Measurements from ENCODE around the gene TUBB2A. TPM values are rescaled to one million over a fixed set of nuclear protein-coding genes. Genes with fewer than 3 reads are reported as not detected.
"Not testable (repeated sequence)": the region's sequence is repeated elsewhere in the genome, so short reads cannot be mapped to it uniquely, and the experiment has no call there.

Gene TUBB2A
- total RNA-seq, 3 donors from 2014 or later, result 27.8 to 43.6 (median 36.0) TPM

DNA sequence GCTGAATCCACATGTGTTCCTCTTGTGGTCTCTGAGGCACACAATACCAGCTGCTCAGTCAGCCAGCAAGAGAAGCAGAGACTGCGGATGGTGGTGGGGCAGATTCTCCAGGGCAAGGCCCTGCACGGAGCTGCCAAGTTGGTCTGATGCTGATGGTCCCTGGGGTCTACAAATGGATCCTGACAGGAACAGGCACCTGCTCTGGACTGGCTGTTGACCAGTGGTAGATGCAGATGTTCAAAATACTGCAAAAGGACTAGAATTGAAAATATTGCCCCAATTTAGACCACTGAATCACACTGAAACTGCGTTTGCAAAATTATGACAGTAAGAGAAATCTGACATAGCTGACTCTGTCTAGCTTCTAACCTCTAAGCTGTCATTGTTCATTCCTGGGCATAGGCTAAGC, 29.6 kb upstream of the TUBB2A start:
- intact Hi-C loops (cut with DNase I; ENCODE audit: low total_unique reads), result no loop called here
- TF ChIP-seq POLR2A (IDR thresholded peaks at IDR 0.05) (no peak), CTCF (IDR thresholded peaks at IDR 0.05) (no peak), POLR2AphosphoS5 (IDR thresholded peaks at IDR 0.05) (no peak)
- Histone ChIP-seq H3K36me3 (no peaks in the 10 kb centered on the region), H3K27me3 (no peaks in the 10 kb centered on the region), H3K4me3 (no peak overlapping the region), H3K9me3 (no peaks in the 10 kb centered on the region), H3K27ac (no peak overlapping the region), H3K4me1 (no peaks in the 10 kb centered on the region)
- DNase-seq (ENCODE audit: low spot score in 2 of 2), result no peak

- Histone ChIP-seq H3K36me3 (no peaks in the 10 kb centered on the region), H3K4me1 (no peaks in the 10 kb centered on the region), H3K9me3 (no peaks in the 10 kb centered on the region), H3K27ac (no peak overlapping the region), H3K27me3 (no peaks in the 10 kb centered on the region), H3K4me3 (no peak overlapping the region)
- intact Hi-C loops (cut with DNase I; ENCODE audit: low total_unique reads), result no loop called here
- no peak for TF ChIP-seq POLR2AphosphoS5 (IDR thresholded peaks at IDR 0.05)
- no peak for TF ChIP-seq CTCF (IDR thresholded peaks at IDR 0.05)
- no peak for TF ChIP-seq POLR2A (IDR thresholded peaks at IDR 0.05)
- no peak for DNase-seq (ENCODE audit: low spot score in 2 of 2)
Observed at GRCh38 chr6:3183066-3183465, 25.7 kb upstream of the TUBB2A start.

DNA sequence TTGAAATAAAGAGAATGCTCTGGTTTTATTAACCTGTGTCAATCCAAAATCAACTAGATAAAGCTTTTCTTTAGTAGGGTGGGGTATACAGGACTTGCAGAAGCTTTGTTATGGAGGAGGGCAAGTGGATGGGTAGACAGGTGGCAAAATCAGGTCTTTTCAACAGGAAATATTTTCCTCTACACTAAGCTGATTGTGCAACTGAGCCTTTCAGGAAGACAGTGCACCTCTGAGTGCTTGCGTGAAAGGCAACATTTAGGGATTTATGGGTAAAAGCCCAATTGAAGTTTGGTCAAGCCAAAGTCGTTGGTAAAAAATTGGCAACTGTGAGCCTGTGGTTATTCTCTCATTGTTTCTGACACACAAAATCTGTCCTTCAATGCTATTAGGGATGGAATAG, 23.8 kb upstream of the TUBB2A start:
- no peak for DNase-seq (ENCODE audit: low spot score in 2 of 2)
- TF ChIP-seq CTCF (IDR thresholded peaks at IDR 0.05) (no peak), POLR2AphosphoS5 (IDR thresholded peaks at IDR 0.05) (no peak), POLR2A (IDR thresholded peaks at IDR 0.05) (no peak)
- Histone ChIP-seq H3K9me3 (no peaks in the 10 kb centered on the region), H3K36me3 (no peaks in the 10 kb centered on the region), H3K4me1 (no peaks in the 10 kb centered on the region), H3K27me3 (no peaks in the 10 kb centered on the region), H3K4me3 (no peak overlapping the region), H3K27ac (no peak overlapping the region)
- intact Hi-C loops (cut with DNase I; ENCODE audit: low total_unique reads), result no loop called here

DNA sequence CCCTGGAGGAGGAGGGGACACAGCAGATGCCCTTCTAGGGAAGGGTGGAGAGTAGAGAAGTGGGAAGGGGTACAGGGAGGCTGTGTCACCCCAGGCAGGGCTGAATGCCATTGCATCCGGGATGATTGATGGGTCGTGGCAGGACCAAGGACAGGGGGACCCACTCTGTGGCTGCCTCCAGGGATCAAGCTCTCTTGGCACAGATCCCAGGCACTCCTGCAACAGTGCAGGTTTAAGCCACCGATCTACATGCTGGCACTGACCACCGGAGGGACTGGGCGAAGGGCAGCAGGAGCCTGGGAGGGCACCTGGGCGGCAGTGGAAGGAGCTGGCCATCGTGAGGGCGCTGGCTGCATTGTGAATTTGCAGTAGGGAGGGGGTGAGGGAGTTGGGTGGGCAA, 22.6 kb upstream of the TUBB2A start:
- H3K27me3 ChIP-seq; H3K4me1 ChIP-seq; DNase-seq (ENCODE audit: low spot score in 2 of 2); H3K9me3 ChIP-seq; H3K27ac ChIP-seq; H3K36me3 ChIP-seq; intact Hi-C loops (cut with DNase I; ENCODE audit: low total_unique reads): not testable (repeated sequence)
- peak overlapping the region in 1 of 3 donors; percentile 18 for H3K4me3 ChIP-seq

- H3K27ac ChIP-seq, result not testable (repeated sequence)
Observed at GRCh38 chr6:3178666-3179065, 21.3 kb upstream of the TUBB2A start.

DNA sequence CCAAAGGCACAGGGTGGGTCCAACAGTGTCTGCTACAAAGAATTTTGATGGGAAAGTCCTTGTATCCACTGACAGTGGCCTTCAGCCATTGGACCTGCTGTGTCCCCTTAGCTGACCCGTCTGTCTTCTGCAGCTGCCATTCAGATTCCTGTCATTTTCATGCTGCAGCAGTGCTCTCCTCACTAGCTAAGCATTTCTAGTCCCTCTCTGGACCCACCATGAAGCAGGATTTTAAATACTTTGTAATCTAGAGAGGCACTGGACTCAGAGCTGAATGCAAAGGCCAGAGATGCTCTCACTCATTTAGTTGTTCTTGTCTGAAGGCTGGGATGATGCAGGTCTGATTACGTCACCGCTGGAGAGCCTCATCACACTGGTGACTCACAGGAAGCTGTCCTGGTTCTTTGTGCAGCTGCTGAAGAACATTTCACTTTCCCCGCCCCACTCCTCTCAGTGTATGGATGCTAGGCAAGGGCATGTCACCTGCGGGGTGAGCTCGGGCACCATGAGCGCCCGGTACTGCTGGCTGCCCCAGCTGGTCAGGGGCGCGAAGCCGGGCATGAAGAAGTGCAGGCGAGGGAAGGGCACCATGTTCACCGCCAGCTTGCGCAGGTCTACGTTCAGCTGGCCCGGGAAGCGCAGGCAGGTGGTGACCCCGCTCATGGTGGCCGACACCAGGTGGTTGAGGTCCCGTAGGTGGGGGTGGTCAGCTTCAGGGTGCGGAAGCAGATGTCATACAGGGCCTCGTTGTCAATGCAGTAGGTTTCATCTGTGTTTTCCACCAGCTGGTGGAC, 19.4 kb upstream of the TUBB2A start:
- Histone ChIP-seq H3K4me3 (no peak overlapping the region), H3K27ac (no peak overlapping the region), H3K27me3 (no peaks in the 10 kb centered on the region), H3K36me3 (no peaks in the 10 kb centered on the region), H3K9me3 (no peaks in the 10 kb centered on the region), H3K4me1 (no peaks in the 10 kb centered on the region)
- no peak for DNase-seq (ENCODE audit: low spot score in 2 of 2)
- no peak for TF ChIP-seq POLR2A (IDR thresholded peaks at IDR 0.05)
- no peak for TF ChIP-seq CTCF (IDR thresholded peaks at IDR 0.05)
- no peak for TF ChIP-seq POLR2AphosphoS5 (IDR thresholded peaks at IDR 0.05)
- intact Hi-C loops (cut with DNase I; ENCODE audit: low total_unique reads), result no loop called here

More at GRCh38 chr6:3178666-3179065, 21.3 kb upstream of the TUBB2A start:
- H3K4me1 ChIP-seq; intact Hi-C loops (cut with DNase I; ENCODE audit: low total_unique reads); DNase-seq (ENCODE audit: low spot score in 2 of 2); H3K36me3 ChIP-seq; H3K4me3 ChIP-seq; H3K27me3 ChIP-seq; H3K9me3 ChIP-seq: not testable (repeated sequence)
